Embryonic facial prominence (tissue), 1 donor: Measurements from ENCODE around the gene FHOD3.

ENCODE experiments used
- DNase-seq: peaks from one replicate; pipeline ENCODE4 v3.0.0-alpha.2; 2016; ENCODE audit errors: extremely low spot score

FHOD3 gene

DNA sequence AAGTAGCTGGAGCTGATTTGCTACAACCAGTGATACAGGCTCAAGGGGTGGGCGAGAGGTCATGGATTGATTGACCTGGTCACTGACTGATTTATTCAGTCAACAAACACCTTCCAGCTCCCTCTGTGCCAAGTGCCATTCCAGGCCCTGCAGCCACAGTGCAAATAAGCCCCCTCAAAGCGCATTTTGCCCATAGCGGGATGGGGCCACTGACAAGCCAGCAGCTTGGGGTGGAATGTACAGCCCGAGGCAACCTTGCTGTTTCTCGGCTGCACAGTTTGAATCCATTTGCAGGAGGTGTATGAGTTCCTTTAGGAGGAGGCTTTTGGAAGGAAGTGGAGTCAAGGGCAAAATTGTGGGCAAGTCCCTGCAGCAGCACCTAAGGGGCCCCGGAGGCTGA is 296.1 kb downstream of the FHOD3 start:
- DNase-seq = no peak

DNA sequence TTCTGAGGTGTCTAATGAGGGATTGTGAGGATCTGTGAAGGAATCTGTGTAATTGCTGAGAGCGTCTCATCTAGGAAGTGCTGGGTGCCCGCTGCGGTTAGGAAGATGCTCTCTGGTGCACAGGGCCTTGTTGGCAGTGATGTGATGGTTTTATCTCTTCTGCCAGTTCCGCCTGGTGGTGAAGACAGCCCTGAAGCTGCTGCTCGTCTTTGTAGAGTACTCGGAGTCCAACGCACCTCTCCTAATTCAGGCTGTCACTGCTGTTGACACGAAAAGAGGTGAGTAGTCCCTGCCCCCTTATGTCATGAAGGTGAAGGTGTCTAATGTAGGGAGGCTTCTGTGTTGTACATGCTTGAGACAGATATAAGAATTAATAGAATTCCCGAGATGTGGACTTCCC is 297.1 kb downstream of the FHOD3 start:
- DNase-seq = no peak

DNA sequence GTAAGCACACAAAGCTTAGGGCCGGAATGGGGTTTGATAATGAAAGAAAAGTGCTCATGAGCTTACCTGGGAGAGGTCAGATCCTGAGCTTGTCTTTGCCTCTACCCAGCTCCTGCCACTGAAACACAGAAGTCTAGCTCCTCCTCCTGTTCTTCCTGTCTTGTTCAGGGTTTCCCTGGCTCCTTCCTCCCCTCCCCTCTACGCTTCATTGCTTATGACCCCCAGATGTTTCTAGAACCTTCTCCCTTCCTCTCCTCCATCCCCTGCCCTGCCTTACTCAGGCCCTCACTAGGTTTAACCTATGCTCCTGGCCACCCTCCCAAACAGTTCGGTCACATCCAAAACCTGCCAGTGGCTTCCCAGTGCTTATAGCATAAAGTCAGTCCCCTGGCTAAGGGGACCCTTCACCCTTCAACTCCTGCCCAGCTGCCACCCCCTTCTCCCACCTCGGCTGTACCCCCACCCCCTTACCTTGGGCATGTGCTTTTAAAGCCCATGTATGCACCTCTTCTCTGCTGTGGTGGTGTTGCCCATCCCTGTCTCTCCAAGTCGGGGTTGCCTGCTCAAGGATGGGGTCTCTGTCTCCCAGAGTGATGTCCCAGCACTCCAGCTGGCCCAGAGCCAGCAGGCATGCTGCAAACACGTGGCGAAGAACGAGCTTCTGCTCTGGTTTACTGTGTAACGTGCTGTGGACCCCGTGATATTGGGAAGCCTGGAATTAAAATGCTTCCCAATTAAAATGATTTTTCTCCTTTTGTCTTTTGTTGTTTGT is 297.7 kb downstream of the FHOD3 start:
- no peak for DNase-seq

DNA sequence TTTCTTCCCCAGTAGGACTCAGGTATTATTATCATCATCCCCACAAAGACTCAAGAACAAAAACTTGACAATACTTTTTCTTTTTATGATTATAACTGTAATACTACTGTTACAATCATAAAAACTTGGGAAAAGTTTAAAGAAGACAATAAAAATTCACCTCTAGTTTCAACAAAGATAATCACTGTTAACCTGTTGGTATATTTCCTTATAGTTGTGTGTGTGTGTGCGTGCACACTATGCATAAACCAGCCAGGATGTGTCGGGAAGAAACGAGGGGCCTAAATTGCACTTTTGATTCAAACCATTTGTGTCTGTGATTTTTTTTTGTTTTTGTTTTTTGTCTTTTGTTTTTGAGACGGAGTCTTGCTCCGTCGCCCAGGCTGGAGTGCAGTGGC is 298.3 kb downstream of the FHOD3 start:
- no peak for DNase-seq

DNA sequence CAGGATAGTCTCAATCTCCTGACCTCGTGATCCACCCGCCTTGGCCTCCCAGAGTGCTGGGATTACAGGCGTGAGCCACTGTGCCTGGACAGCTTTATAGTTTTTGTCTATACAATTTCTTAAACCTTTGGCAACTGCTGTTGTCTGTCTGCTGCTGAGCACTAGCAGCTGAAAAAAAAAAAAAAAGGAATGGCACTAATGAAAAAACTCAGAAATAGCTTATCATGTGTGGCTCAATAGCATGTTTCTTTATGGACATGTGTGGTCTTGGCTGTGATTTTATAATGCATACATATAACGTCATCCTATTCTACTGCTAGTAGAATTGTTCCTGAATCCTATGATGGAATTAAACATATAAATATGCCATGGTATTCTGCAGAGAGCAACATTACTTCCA is 300.1 kb downstream of the FHOD3 start:
- DNase-seq = no peak

DNA sequence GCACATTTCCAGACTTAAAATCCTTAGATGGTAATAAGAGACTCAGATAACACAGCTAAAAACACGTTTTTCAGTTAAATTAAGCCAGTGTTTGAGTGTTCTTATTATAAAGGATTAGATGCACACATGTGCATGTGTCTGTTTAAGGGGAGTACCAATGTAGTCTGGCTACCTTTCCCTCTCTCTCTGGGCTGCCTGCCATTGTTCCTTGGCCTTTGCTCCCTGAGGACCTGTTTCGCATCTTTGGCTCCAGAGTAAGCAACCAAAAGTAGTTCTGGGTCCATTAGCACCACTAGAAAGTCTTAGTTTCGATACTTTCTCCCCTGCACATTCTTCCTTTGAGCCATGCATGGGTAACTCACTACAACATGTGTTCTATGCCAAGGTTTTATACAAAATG is 303.0 kb downstream of the FHOD3 start:
- DNase-seq = no peak

DNA sequence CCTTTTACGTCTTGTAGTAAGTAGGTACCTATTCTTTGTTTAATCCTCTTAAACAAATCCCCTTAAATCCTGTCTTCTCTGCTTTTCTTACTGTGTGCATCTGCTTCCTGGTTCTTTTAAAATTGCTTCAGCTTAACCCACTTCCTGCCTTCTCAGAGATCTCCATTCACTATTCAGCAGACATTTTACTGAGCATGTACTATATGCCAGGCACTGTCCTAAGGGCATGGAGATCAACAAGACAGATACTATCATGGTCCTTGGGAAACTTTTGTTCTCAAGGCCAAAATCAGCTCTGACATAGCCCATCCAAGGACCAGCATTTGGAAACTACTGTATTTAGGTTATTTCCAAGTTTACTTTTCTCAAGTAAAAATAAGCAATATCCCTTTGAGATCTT is 303.8 kb downstream of the FHOD3 start:
- no peak for DNase-seq

DNA sequence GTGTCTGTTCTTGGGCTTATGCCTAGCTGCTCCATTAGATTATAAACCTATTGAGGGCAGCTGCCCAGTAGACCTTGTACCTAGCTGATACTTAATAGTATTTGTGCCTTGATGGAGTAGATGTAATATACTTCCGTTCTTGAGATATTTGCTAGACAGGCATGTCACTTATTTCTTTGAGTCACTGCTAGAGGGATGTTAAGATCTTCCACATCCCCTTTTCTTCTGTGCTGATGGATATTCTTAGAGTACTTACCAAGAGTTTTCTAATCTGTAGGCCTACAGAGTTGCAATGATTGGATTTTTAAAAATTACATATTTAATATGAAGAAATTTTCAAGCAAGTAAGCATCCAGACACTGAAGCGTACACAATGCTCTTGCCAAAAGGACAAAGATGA is 304.6 kb downstream of the FHOD3 start:
- no peak for DNase-seq

DNA sequence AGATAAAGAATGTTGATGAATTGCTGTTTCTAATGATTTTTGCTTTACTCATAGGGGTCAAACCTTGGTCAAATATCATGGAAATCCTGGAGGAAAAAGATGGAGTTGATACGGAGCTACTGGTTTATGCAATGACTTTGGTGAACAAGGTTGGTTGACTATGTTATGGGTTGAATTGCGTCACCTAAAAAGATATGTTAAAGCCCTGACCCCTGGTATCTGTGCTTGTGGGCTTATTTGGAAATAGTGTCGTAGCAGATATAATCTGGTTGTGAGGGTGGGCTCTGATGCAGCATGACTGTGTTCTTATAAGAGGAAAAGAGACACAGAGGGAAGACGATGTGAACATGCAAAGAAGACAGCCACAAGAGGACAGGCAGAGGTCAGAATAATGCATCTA is 305.1 kb downstream of the FHOD3 start:
- no peak for DNase-seq

DNA sequence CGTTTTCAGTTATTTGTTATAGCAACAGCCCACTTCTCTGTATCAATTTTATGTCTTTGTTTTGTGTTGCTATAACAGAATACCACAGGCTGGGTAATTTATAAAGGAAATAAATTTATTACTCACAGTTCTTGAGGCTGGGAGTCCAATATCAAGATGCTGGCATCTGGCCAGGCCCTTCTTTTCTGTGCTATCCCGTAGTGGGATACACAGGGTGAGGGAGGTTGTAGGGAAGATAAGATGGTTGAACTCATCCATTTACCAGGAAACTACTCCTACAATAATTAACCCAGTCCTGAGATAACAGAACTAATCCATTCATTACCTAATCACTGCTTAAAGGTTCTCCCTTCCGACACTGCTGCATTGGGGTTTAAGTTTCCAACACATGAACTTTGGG is 310.6 kb downstream of the FHOD3 start:
- DNase-seq = no peak

DNA sequence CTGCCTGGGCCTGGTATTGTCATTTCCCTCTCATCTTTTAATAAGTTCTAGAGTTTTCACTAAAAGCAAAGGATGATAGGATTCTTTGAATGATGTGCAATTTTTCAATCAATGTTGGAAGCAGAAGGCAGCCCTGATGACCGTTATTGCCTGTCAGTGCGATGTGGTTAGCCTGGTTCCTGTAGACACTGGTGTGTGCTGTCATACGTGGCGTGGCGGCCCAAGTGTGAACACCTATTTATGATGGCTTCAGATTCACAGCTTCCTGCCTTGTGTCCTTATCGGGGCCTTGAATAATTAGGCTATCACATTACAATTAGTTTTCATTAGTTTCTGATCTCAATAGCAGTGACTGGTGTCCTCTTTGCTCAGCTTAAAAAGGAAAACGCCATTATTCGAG is 312.7 kb downstream of the FHOD3 start:
- no peak for DNase-seq

DNA sequence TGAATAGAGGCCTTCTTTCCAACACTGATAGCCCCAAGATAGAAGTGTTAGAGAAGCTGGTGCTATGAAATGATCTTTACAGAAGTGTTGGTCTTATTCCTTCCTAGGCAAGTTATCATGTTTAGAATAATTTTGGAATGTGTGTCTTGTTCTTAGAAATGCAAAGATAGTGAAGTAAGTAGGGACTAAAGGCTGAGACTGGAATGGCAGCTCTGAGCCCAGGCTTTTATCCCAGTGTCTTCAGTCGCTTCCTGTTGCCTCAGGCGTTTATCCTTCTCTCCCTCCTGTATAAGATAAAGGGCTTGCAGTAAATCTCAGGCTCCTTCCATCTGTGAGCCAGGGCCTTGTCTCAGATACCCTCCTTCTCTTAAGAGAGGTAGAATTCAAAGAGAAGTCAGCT is 313.1 kb downstream of the FHOD3 start:
- DNase-seq = no peak

DNA sequence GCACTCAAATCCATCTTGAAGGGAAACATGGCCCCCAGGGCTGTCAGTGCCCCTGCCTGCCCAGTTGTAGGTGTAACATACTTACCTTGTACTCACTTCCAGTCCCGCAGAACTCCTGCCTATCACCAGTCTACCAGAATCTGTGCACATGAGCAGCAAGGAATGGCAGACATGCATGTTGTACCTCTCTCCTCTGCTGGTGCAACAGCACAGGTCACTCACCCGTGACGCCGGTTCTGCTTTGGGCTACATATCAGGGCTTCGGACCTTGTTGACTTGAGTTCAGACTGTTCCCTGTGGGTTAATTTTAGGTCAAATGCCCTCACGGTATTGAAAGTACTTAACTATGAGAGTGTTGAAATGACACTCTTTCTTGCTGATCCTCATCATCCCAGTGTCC is 315.6 kb downstream of the FHOD3 start:
- no peak for DNase-seq

DNA sequence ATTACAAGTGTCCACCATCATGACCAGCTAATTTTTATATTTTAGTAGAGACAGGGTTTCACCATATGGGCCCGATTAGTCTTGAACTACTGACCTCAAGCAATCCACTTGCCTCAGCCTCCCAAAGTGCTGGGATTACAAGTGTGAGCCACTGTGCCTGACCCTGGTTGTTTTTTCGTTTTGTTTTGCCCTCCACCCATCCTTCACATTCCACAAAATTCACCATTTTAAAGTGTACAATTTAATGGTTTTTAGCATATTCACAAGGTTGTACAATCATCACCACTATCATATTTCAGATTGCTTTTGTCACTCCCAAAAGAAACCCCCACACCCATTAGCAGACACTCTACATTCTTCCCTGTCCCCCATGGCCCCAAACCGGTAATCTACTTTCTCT is 316.3 kb downstream of the FHOD3 start:
- DNase-seq = no peak

DNA sequence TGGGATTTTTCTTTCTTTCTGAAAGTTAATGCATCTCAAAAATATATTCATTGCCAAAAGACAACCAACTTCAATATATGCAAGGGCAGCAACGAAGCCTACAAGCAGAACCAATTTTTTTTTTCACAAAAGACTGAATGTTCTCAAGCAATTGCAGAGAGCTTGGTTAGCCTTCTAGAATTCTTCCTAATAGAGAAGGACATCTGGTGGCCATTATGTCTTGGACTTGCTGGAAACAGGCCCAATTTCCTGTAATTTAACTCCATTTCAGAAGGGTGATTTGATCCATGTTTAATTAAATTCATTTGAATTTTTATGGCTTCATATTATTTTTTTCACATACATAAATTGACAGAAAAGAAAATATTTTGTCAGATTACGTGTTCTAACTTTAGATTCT is 323.3 kb downstream of the FHOD3 start:
- no peak for DNase-seq

DNA sequence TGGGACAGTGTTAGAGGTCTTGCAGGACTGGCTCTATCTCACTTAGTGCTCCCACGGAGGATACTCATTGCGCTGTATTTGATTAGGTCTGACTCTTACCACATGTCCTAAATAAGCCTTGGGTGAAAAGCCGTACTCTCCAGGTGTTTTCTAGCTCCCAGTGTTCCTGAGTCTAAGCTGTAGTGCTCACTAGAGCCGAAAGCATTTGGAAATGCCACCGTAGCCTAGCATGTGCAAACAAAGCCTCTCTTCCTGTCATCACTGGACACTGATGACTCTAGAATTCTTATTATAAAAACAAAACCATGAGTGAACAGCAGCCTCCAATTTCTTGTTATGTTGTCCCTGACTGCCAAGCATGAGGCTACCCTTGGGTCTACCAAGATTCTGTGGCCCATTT is 325.1 kb downstream of the FHOD3 start:
- DNase-seq = no peak

DNA sequence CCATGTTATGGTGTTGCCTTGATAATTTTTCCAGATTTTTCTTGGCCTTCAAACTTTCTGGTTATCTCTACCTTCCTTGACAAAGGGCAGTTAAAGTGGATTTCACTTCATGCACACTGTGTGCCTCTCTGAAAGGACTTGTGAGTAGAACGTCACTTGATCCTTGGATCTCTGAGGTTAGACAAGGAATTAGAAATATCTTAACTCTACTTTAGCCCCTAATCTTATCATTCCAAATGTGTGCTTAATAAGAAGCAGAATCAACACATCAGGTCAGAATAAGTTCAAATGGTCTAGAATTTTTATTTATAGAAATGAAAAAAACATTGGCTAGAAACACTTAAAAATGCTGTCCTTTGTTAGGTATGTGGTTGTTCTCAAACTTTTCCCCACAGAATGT is 325.6 kb downstream of the FHOD3 start:
- no peak for DNase-seq

DNA sequence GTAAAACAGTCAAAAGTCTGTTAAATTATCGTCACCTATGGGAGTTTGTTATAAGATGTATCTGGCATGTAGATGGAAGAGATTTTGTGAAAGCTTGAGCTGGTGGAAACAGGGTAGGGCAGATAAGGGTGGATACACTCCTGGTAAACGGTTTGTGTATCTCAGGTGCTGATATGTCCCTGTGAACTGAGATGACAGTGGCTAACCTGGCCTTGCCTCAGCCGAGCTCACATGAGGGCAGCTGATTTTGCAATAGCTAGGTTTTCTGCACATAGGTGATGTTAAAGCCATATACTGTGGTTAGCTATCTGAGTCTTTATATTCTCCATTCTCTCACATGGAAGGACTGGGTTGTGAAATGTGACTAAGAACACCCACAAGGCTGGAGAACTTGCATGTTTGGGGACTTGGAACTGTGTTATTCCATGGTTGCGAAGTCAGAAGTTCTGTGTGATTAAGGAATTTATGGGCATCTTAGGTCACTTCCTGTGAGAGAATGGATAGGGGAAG is 326.2 kb downstream of the FHOD3 start:
- no peak for DNase-seq

DNA sequence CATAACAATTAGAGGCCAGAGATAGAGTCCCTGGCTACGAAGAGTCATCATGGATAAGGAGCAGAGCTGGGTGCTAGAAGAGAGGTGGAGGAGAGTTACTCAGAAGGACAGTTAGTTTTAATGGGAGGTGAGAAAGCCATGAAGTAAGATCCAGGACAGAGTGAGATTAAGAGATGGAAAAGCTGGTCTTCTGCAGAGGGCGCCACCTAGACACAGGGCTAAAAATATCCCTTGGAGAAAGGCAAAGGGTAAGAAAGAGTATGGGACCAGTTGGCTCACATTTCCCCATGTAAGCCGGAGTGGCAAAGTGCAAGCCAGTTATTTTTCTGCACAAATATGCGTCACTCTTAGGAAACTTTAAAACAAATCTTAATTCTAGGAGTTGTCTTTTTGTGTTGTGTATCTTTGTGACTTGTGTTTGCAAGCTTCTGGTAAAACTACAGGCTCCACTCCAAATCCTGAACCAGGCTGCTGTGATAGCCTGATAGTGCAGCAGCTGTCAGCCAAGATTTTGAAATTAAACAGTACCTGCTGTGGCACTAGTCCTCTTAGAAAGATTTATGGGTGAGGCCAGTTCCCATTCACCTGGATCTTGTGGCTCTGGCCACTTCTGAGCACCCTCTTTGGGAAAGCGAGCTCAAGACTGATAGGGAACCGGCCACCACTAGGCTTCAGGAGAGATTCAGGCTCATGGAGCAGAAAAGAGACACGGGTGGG is 327.1 kb downstream of the FHOD3 start:
- DNase-seq = no peak

DNA sequence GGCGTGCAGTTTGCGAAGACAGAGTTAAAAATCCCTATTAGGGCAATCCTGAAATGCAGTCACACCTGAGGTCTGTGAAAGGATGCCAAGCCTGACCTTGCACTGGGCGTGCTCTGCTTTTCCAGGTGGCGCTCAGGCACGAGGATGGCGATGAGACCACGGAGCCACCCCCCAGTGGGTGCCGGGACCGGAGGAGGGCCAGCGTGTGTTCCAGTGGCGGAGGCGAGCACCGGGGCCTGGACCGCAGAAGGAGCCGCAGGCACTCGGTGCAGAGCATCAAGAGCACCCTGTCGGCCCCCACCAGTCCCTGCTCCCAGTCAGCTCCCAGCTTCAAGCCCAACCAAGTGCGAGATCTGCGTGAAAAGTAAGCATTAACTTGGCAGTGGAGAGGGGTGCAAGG is 327.9 kb downstream of the FHOD3 start:
- DNase-seq = no peak

DNA sequence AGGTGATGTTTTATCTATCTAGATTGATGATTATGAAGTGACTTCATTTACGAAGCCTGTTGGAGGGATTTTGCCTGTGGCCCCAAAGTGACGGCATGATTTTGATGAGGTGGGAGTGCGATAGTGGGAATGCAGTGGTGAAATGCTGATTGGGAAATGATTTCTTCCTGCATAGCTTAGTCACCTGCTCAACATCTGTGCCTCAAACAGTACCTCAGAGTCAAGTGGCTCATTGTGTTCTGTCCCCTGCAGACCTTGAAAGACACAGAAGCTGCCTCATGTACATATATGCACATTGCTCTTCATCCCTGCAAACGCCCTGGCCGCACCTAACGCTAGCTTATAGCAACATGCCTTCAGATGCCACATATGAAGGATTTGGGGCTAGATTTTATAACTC is 330.1 kb downstream of the FHOD3 start:
- DNase-seq = no peak

DNA sequence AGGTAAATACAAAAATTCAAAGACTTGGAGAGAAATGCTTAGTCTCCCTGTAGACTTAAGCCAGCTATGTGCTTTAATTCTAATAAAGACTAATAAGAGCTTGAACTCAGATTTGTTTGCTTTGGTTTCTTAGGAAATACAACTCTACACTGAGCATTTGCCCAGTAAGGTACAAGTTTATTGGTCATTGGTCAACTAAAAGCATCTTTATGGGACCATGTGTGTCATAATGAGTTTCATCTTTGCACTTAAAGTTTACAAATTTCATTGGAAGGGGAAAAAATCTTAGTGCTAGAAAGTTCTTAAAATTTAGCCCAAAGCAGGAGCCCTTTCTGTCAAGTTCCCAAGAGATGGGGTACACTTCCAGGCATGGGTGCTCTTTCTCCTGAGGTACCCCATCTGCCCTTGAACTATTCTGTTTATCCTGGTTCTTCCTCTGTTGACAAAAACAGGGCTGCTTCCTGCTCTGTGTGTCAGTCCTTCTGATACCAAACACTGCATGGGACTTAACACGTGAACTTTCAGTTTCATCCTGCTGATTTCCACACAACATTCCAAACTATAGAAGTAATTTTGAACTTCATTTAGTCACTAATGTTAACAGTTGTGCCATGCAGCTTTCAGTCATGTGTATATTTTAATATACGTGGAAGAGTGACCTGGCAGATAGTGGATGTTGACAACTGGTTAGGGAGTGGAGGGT is 331.1 kb downstream of the FHOD3 start:
- no peak for DNase-seq

DNA sequence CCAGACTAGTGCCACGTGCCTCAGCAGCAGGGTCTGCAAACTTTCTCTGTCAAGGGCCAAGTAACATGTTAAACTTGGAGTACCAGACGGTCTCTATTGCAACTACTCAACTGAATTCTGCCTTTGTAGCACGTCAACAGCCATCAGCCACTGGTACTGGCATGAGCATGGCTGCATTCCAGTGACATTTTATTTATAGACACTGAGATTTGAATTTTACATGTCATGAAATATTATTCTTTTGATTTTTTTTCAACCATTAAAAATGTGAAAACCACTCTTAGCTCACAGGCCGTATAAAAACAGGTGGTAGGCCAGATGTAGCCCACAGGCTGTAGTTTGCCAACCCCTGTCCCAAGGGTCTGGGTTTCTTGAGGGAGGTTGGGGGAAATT is 331.6 kb downstream of the FHOD3 start:
- DNase-seq = no peak
